Ecto neural progenitor cell (in vitro differentiated cells): Measurements from ENCODE around the gene NDUFAF8.

Source experiments
- DNase-seq: peaks from one replicate; pipeline ENCODE4 v3.0.0-alpha.2; 2018; ENCODE audit warnings: low spot score

NDUFAF8 gene

GRCh38 chr17:81240761-81241160 is 1.6 kb downstream of the NDUFAF8 start:
- no peak for DNase-seq

- no peak for DNase-seq
These were observed 2.1 kb downstream of the NDUFAF8 start for GRCh38 chr17:81241203-81241602.

DNA sequence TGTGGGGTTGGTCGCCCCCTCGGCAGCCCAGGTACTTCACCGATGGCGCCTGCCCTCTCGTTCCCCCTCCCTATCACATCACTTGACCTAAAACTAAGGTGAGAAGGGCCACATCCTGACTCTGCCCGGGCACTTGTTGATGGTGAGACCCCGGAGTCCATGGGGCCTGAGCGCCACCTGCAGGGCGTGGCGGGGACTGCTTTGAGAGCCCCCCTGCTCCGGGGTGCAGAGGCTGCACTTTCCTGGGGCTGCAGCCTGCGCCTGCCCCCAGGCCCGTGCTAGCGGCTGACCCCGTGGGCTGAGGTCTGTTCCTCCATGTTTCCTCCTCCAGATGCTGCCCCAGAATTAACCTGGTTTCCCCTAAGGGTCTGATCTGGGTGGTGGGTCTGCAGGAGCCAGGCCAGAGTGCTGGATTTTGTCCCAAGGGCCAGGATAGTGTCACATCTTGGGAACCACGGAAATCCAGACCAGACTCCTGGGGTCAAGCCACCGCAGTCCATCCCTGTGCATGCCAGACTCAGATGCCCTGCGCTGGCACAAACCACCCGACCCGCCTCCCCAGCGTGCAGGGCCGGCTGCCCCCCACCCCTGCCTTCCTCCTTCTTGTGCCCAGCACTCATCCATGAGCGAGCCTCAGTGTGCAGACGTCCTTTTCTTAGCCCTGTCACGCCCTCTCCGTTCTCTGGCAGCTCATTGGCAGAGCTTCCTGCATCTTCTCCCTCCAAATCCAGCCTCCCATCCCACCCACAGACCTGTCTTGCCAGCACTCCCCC is 2.7 kb downstream of the NDUFAF8 start:
- DNase-seq: peak; percentile 90

- no peak for DNase-seq
These were observed 3.6 kb downstream of the NDUFAF8 start for GRCh38 chr17:81242421-81243332.

- DNase-seq: no peak
These were observed 4.2 kb downstream of the NDUFAF8 start for GRCh38 chr17:81243333-81243664.

DNA sequence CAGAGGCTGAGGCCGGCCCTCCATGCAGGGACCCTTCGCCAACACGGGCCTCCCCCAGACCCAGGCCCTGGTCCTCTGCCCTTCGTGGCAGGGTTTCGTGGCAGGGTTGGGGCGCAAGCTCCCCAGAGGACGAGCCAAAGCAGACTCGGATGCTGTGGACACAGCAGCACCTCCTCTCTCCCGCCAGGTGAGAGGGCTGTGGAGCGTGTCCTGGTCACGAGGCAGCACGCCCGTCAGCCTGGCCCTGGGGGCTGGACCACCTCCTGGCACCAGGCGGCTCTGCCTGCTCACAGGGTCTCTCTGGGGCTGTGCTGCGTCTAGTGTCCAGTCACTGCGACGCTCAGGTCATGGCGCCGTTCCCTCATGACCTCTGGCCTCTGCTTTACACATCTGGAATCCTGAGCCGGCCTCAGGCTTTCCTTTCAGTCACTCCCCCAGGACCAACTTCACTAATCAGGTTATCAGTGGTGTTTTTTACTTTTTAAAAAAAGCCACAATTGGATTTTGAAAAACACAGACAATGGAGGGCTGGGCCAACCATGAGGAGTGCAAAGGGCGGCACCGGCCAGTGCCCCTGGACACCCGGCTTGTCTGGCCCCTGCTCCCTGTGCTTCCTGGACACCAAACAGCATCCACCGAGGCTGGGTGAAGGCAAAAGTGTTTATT is 5.4 kb downstream of the NDUFAF8 start:
- no peak for DNase-seq

GRCh38 chr17:81245024-81245664 is 6.0 kb downstream of the NDUFAF8 start:
- DNase-seq: no peak

DNA sequence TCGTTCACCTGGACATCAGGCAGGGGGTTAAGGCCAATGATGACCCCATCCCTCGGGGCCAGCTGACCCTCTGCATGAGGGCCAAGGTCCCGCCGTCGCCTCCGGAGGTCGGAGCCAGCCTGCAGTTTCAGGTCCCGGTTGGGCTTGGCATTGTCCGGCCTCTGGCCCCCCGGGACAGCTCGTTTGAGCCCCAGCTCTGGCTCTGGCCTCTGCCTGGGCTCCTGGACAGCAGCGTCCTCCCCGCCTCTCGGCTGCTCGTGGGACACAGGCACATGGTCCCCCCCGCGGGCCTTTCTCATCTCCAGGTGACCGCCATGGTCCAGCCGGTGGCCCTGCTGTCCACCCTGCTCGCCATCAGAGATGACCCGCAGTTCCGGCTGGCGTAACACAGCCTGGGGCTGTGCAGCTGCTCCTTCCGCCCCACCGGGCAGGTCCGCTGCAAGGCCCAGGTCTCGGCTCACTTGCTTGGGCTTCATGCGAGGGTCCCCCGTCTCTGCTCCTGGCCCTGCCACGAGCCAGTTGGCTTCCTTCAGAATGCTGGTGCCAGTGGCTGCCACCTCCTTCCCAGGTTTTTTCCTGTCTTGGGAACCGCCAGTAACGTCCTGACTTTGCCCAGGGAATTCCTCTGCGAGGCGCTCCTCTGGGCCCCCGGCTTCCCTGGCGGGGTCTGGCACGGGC is 6.7 kb downstream of the NDUFAF8 start:
- DNase-seq: no peak

- no peak for DNase-seq
These were observed 7.2 kb downstream of the NDUFAF8 start for GRCh38 chr17:81246343-81246670.

GRCh38 chr17:81246679-81247338 is 7.7 kb downstream of the NDUFAF8 start:
- DNase-seq: no peak

DNA sequence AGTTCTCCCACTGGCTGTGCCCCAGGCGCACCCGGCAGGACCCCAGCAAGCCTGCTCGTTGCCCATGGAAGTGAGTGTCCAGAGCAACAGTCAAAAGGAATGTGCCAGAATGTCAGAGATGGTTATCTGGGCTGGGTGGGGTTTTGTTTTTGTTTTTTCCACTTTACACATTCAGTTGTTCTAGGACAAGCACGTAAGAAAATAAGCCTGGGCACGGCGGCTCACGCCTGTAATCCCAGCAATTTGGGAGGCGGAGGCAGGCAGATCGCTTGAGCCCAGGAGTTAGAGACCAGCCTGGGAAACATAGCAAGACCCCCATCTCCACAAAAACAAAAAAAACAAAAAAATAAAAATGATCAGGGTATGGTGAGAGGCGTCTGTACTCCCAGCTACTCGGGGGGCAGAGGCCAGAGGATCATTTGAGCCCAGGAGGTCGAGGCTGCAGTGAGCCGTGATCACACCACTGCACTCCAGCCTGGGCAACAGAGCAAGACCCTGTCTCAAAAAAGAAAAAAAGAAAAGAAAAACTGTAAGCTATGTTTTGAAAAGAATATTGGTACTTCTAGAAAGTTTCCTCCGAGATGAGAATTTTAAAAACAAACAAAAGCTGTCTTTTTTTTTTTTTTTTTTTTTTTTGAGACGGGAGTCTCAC is 8.3 kb downstream of the NDUFAF8 start:
- no peak for DNase-seq

DNA sequence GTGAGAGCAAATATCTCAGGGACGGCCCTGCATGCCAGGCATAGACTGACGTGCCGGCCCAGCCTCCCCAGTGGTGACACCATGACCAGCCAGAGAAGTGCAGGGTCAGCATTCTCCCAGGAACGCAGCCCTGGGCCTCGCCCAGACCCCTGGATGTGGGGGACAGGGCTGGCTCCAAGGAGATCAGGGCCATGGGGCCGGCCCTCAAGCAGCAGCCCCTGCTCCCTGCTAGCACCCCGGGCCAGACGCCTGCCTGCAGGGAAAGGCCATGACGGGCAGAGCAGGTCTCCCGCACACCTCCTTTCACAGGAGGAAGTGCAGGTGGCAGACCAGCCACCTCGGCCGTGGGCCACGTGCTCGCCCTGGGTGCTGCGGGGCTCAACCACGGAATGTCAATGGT is 9.5 kb downstream of the NDUFAF8 start:
- DNase-seq: no peak

- no peak for DNase-seq
These were observed 10.3 kb downstream of the NDUFAF8 start for GRCh38 chr17:81249223-81250040.

- DNase-seq: no peak
These were observed 11.4 kb downstream of the NDUFAF8 start for GRCh38 chr17:81250286-81251093.

- no peak for DNase-seq
These were observed 12.1 kb downstream of the NDUFAF8 start for GRCh38 chr17:81251094-81251708.

GRCh38 chr17:81251709-81252301 is 12.7 kb downstream of the NDUFAF8 start:
- DNase-seq: no peak

GRCh38 chr17:81252326-81252986 is 13.3 kb downstream of the NDUFAF8 start:
- DNase-seq: no peak

DNA sequence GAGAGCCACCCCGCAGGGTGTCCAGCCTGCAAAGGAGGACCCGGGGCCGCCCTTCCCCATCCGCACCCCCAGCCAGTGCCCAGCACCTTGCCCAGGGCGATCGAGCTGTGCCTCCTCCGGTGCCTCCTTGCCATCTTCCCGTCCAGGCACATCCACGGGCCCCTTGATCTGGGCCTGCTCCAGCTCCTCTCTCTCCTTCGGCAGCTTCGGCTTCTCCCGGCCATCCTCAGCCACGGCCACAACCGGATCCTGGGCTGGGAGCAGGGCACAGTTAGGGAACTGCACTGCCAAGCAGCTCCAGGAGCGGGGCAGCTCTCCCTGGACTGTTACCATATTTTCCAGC is 13.8 kb downstream of the NDUFAF8 start:
- no peak for DNase-seq
